Tibial artery (tissue), 4 donors: ENCODE data around the gene TMEM132C.

Experiments used
- DNase-seq, 2 donors: peaks; one replicate each; pipeline ENCODE4 v3.0.0-alpha.2; 2019
- H3K27ac ChIP-seq, 2 donors: fragments of 200-600 bp; sonication (generic) in 1 of 2; 1 replicate in 1 of 2; 2 replicates in 1 of 2; pipeline ENCODE4 v1.5.1; 2018 to 2019; ENCODE audit warnings: mild to moderate bottlenecking in 1 of 2
- H3K27me3 ChIP-seq, 2 donors: fragments of 200-600 bp; sonication (generic) in 1 of 2; one replicate each; pipeline versions ENCODE4 v1.5.1 to v1.6.0; 2016 to 2019
- H3K36me3 ChIP-seq, 3 donors: fragments of 200-600 bp; sonication (generic) in 2 of 3; one replicate each; pipeline ENCODE4 v1.5.1; 2016 to 2019; ENCODE audit warnings: mild to moderate bottlenecking in 2 of 3
- H3K4me1 ChIP-seq, 4 donors: fragments of 200-600 bp; sonication (generic) in 2 of 4; 1 replicate in 3 of 4; 2 replicates in 1 of 4; pipeline ENCODE4 v1.5.1; 2016 to 2019
- H3K4me3 ChIP-seq, 2 donors: fragments of 200-600 bp; sonication (generic) in 1 of 2; 1 replicate in 1 of 2; 2 replicates in 1 of 2; pipeline ENCODE4 v1.5.1; 2018 to 2019; ENCODE audit warnings: mild to moderate bottlenecking in 2 of 2
- H3K9me3 ChIP-seq, 3 donors: fragments of 200-600 bp; sonication (generic) in 1 of 3; one replicate each; pipeline ENCODE4 v1.5.1; 2016 to 2019
- CTCF ChIP-seq, 2 experiments: fragments of 200-600 bp in 1 of 2; fragments of 450-650 bp in 1 of 2; IDR thresholded peaks; one replicate each; pipeline ENCODE4 v1.5.1; 2017 to 2019; ENCODE audit warnings: antibody characterized with exemption in 2 of 2, mild to moderate bottlenecking in 1 of 2, moderate library complexity in 1 of 2
- intact Hi-C: fragments of 100-400 bp; cut with DNase I; formaldehyde crosslinking; loops from one replicate; pipeline ENCODE4 v1.15.0; 2023; ENCODE audit warnings: low total_unique reads

The TMEM132C gene

DNA sequence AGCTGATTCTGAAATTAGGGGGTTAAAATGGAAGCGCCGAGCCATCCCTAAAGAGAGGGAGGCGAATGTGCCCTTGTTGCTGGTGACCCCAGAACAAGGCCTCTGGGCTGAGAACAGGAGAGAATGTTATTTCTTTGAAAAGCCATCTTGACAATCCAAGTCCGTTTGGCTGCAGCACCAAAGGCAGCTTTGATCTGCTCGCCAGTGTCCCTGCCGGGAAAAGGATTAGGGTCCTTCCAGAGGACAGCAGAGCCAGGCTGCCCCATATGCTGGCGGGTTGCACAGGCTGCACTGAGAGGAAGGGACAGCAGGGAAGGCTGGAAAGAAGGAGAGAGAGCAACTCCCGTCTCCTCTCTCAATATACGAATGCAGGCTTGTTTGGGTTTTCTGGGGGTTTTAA, 141.7 kb downstream of the TMEM132C start:
- no peak overlapping the region for H3K4me3 ChIP-seq
- no peak for DNase-seq
- no peaks in the 10 kb centered on the region for H3K36me3 ChIP-seq
- H3K9me3 ChIP-seq = no peaks in the 10 kb centered on the region
- no peaks in the 10 kb centered on the region for H3K4me1 ChIP-seq
- H3K27me3 ChIP-seq = no peaks in the 10 kb centered on the region
- no peak for TF ChIP-seq CTCF (IDR thresholded peaks at IDR 0.05)
- intact Hi-C loops = no loop called here
- no peak overlapping the region for H3K27ac ChIP-seq

- no peak for DNase-seq
- TF ChIP-seq CTCF (IDR thresholded peaks at IDR 0.05) = no peak
- Histone ChIP-seq H3K4me3 (no peak overlapping the region), H3K36me3 (no peaks in the 10 kb centered on the region), H3K9me3 (no peaks in the 10 kb centered on the region), H3K4me1 (no peaks in the 10 kb centered on the region), H3K27ac (no peak overlapping the region), H3K27me3 (no peaks in the 10 kb centered on the region)
- intact Hi-C loops = no loop called here
Observed at GRCh38 chr12:128415036-128415560, 148.1 kb downstream of the TMEM132C start.

- TF ChIP-seq CTCF (IDR thresholded peaks at IDR 0.05) = no peak
- no peak overlapping the region for H3K4me3 ChIP-seq
- intact Hi-C loops = no loop called here
Observed at GRCh38 chr12:128418944-128419343, 152.0 kb downstream of the TMEM132C start.

DNA sequence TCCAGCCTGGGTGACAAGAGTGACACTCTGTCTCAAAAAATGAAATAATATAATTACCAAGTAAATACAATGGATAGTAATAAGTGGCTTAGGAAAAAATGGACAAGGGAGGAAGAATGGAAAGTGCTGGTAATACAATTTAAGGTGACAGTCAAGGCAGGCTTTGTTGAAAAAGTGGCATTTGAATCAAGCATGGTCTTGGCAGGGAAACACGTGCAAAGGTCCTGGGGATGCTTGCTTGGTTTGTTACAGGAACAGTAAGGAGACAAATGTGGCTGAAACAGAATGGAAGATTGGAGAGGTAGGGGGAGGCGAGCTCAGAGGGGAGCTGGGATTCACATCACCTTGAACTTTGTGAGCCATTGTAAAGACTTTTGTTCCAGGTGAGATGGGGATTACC, 153.2 kb downstream of the TMEM132C start:
- Histone ChIP-seq H3K36me3 (no peaks in the 10 kb centered on the region), H3K4me1 (no peaks in the 10 kb centered on the region), H3K27me3 (no peaks in the 10 kb centered on the region), H3K9me3 (no peaks in the 10 kb centered on the region), H3K27ac (no peak overlapping the region), H3K4me3 (no peak overlapping the region)
- TF ChIP-seq CTCF (IDR thresholded peaks at IDR 0.05) = no peak
- no peak for DNase-seq
- intact Hi-C loops = no loop called here

More at GRCh38 chr12:128418944-128419343, 152.0 kb downstream of the TMEM132C start:
- no peaks in the 10 kb centered on the region for H3K4me1 ChIP-seq
- no peak for DNase-seq
- no peaks in the 10 kb centered on the region for H3K27me3 ChIP-seq
- no peak overlapping the region for H3K27ac ChIP-seq
- no peaks in the 10 kb centered on the region for H3K36me3 ChIP-seq
- no peaks in the 10 kb centered on the region for H3K9me3 ChIP-seq

DNA sequence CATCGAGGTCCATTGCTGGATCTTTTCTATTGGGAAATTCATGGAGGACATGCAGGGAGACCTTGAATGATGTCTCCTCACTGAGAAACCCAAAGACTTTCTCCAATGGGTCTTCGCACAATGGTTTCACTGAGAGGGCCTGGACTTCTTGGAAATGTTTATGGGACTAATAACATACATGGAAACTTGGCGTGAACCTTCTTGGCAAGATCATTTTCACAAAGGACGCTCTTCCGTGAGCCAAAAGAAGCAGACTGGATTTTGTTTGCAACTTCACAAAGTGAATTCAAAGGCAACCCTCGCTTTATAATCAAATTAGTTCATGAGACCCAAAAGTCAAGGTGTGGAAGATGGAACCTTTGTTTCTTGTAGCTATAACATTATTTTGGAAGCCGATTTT, 154.4 kb downstream of the TMEM132C start:
- intact Hi-C loops = no loop called here
- DNase-seq = no peak
- no peaks in the 10 kb centered on the region for H3K36me3 ChIP-seq

More for the DNA sequence above, 154.4 kb downstream of the TMEM132C start:
- Histone ChIP-seq H3K4me3 (no peak overlapping the region), H3K9me3 (no peaks in the 10 kb centered on the region), H3K4me1 (no peaks in the 10 kb centered on the region), H3K27ac (no peak overlapping the region), H3K27me3 (no peaks in the 10 kb centered on the region)
- no peak for TF ChIP-seq CTCF (IDR thresholded peaks at IDR 0.05)
